GM23338 (cell line): Measurements from ENCODE around the gene PDE10A. TPM values are rescaled to one million over a fixed set of nuclear protein-coding genes. Genes with fewer than 3 reads are reported as not detected.
A peak's percentile ranks its signal among the peaks of the same experiment; 100 is the strongest.

Experiments used
- ATAC-seq: fragments of 200-7000 bp; cut with Tn5 transposase; 3 replicates; pipeline ENCODE4 v1.9.1; 2020
- DNase-seq: peaks from one replicate; pipeline ENCODE4 v3.0.0-alpha.2; 2015; ENCODE audit warnings: low spot score
- H2AFZ ChIP-seq: fragments of 200-600 bp; sonication (generic); 2 replicates; pipeline ENCODE4 v1.8.0; 2016; ENCODE audit warnings: antibody characterized with exemption, mild to moderate bottlenecking, moderate library complexity
- H3F3A ChIP-seq: fragments of 200-600 bp; sonication (generic); replicated peaks from 2 replicates; pipeline ENCODE4 v1.8.0; 2017; ENCODE audit warnings: antibody characterized with exemption, mixed run types, low read depth
- H3K27ac ChIP-seq: fragments of 200-600 bp; sonication (generic); 2 replicates; pipeline ENCODE4 v1.6.1; 2016; ENCODE audit warnings: low read depth
- H3K27me3 ChIP-seq: fragments of 200-600 bp; sonication (generic); 2 replicates; pipeline ENCODE4 v1.8.0; 2016; ENCODE audit warnings: mild to moderate bottlenecking, mixed run types, moderate library complexity; ENCODE audit not compliant: insufficient read depth
- H3K36me3 ChIP-seq: fragments of 200-600 bp; sonication (generic); 2 replicates; pipeline ENCODE4 v1.8.0; 2016; ENCODE audit warnings: mild to moderate bottlenecking; ENCODE audit not compliant: insufficient read depth
- H3K4me1 ChIP-seq: fragments of 200-600 bp; sonication (generic); 2 replicates; pipeline ENCODE4 v1.8.0; 2016; ENCODE audit warnings: mild to moderate bottlenecking, moderate library complexity; ENCODE audit not compliant: insufficient read depth
- H3K4me2 ChIP-seq: fragments of 200-600 bp; sonication (generic); 2 replicates; pipeline ENCODE4 v1.7.1; 2017; ENCODE audit warnings: mixed run types
- H3K4me3 ChIP-seq: fragments of 200-600 bp; sonication (generic); 2 replicates; pipeline ENCODE4 v1.6.1; 2016; ENCODE audit warnings: mixed run types
- H3K79me2 ChIP-seq: fragments of 200-600 bp; sonication (generic); replicated peaks from 2 replicates; pipeline ENCODE4 v1.8.0; 2017; ENCODE audit warnings: mild to moderate bottlenecking; ENCODE audit not compliant: insufficient read depth
- H3K9me2 ChIP-seq: fragments of 200-600 bp; sonication (generic); 2 replicates; pipeline ENCODE4 v1.8.0; 2017; ENCODE audit not compliant: insufficient read depth
- H4K20me1 ChIP-seq: fragments of 200-600 bp; sonication (generic); replicated peaks from 2 replicates; pipeline ENCODE4 v1.8.0; 2017; ENCODE audit warnings: mild to moderate bottlenecking; ENCODE audit not compliant: insufficient read depth
- H3K27ac Mint-ChIP-seq: 2 replicates; pipeline ENCODE4 v1.8.0; 2020; ENCODE audit warnings: inconsistent platforms, mild to moderate bottlenecking, moderate library complexity, mixed read lengths
- H3K27me3 Mint-ChIP-seq: 3 replicates; pipeline ENCODE4 v1.8.0; 2022; ENCODE audit warnings: low read depth, mild to moderate bottlenecking, moderate library complexity, mixed read lengths, inconsistent platforms; ENCODE audit not compliant: insufficient read depth, poor library complexity
- H3K36me3 Mint-ChIP-seq: 3 replicates; pipeline ENCODE4 v1.8.0; 2021; ENCODE audit warnings: low read depth, mild to moderate bottlenecking, inconsistent platforms, moderate library complexity, mixed read lengths
- H3K4me1 Mint-ChIP-seq: 3 replicates; pipeline ENCODE4 v1.8.0; 2020; ENCODE audit warnings: mild to moderate bottlenecking, inconsistent platforms, mixed read lengths
- H3K4me3 Mint-ChIP-seq: 3 replicates; pipeline ENCODE4 v1.8.0; 2021; ENCODE audit warnings: moderate library complexity, mild to moderate bottlenecking, inconsistent platforms, mixed read lengths
- H3K9me3 Mint-ChIP-seq: 3 replicates; pipeline ENCODE4 v1.8.0; 2020; ENCODE audit warnings: moderate library complexity, mild to moderate bottlenecking, inconsistent platforms, mixed read lengths
- CREB1 ChIP-seq: fragments of 250-450 bp; sonication (Bioruptor Pico); IDR thresholded peaks from 2 replicates; pipeline ENCODE4 v1.5.0; 2020; ENCODE audit warnings: low read depth, mild to moderate bottlenecking, moderate library complexity
- CTCF ChIP-seq, 2 experiments: fragments of 200-600 bp in 1 of 2; sonication (generic) in 1 of 2; conservative IDR thresholded peaks; 2 replicates each; pipeline versions ENCODE4 v1.5.1 to v1.6.1; 2016 to 2017; ENCODE audit warnings: antibody characterized with exemption in 2 of 2, low read depth in 2 of 2, mild to moderate bottlenecking in 2 of 2, moderate library complexity in 1 of 2
- ETS1 ChIP-seq: IDR thresholded peaks from 2 replicates; pipeline ENCODE4 v1.6.1; 2016; ENCODE audit warnings: antibody characterized with exemption
- EZH2 ChIP-seq: fragments of 200-600 bp; sonication (generic); IDR thresholded peaks from one replicate; pipeline ENCODE4 v1.8.0; 2017; ENCODE audit warnings: antibody characterized with exemption, mild to moderate bottlenecking, low read depth; ENCODE audit not compliant: unreplicated experiment
- EZH2phosphoT487 ChIP-seq: fragments of 200-600 bp; sonication (generic); IDR thresholded peaks from one replicate; pipeline ENCODE4 v1.8.1; 2018; ENCODE audit warnings: antibody characterized with exemption; ENCODE audit not compliant: unreplicated experiment
- JUNB ChIP-seq: IDR thresholded peaks from one replicate; pipeline ENCODE4 v1.6.1; 2016; ENCODE audit warnings: antibody characterized with exemption; ENCODE audit not compliant: unreplicated experiment
- NANOG ChIP-seq: IDR thresholded peaks from 2 replicates; pipeline ENCODE4 v1.6.1; 2016; ENCODE audit warnings: antibody characterized with exemption, borderline replicate concordance
- POLR2AphosphoS5 ChIP-seq: IDR thresholded peaks from 2 replicates; pipeline ENCODE4 v1.6.1; 2016; ENCODE audit warnings: antibody characterized with exemption, low read depth
- REST ChIP-seq: IDR thresholded peaks from one replicate; pipeline ENCODE4 v1.6.1; 2018; ENCODE audit warnings: antibody characterized with exemption; ENCODE audit not compliant: unreplicated experiment
- STAT1 ChIP-seq: IDR thresholded peaks from one replicate; pipeline ENCODE4 v1.6.1; 2016; ENCODE audit warnings: antibody characterized with exemption; ENCODE audit not compliant: unreplicated experiment
- ZNF114 ChIP-seq: fragments of 250-450 bp; sonication (Bioruptor Pico); IDR thresholded peaks from 2 replicates; pipeline ENCODE4 v1.5.0; 2020; ENCODE audit warnings: mild to moderate bottlenecking, moderate library complexity
- ZNF331 ChIP-seq: fragments of 250-450 bp; sonication (Bioruptor Pico); IDR thresholded peaks from 2 replicates; pipeline ENCODE4 v1.5.0; 2020; ENCODE audit warnings: low read depth, mild to moderate bottlenecking, moderate library complexity
- ZNF462 ChIP-seq: fragments of 250-450 bp; sonication (Bioruptor Pico); IDR thresholded peaks from 2 replicates; pipeline ENCODE4 v1.5.0; 2020; ENCODE audit warnings: mild to moderate bottlenecking, moderate library complexity
- polyA plus RNA-seq: library from polyadenylated mRNA; unstranded; fragments of >200 nt; fragmentation: Nextera tagmentation; extraction: Ambion mirVana; gene quantifications from 2 replicates; pipeline ENCODE4 v1.2.1, GENCODE V29; 2016
- total RNA-seq: library from RNA; depleted of rRNA; stranded (reverse); fragments of >200 nt; shearing (Covaris generic); gene quantifications from 2 replicates; pipeline ENCODE4 v1.2.3, GENCODE V29; 2014

PDE10A gene
- total and polyA plus RNA-seq, 2 experiments from 2014 or later: 0.50 to 3.9 TPM

- TF ChIP-seq CREB1: no peak
- TF ChIP-seq EZH2phosphoT487: no peak
- no peak for TF ChIP-seq STAT1
Measured at GRCh38 chr6:165552248-165552736, 110.7 kb downstream of the PDE10A start (continued).

- no peaks in the 10 kb centered on the region for H3K9me3 Mint-ChIP-seq
- no peak overlapping the region for H3K4me3 Mint-ChIP-seq
- Histone ChIP-seq H3K4me3 (no peak overlapping the region), H4K20me1 (no peaks in the 10 kb centered on the region), H3K36me3 (no peaks in the 10 kb centered on the region), H3K4me1 (peaks cover 24% of the 10 kb centered on the region), H3K79me2 (no peaks in the 10 kb centered on the region), H3K9me2 (no peaks in the 10 kb centered on the region), H2AFZ (no peak overlapping the region), H3F3A (no peaks in the 10 kb centered on the region), H3K27ac (no peak overlapping the region), H3K4me2 (no peak overlapping the region), H3K27me3 (no peaks in the 10 kb centered on the region)
- H3K27me3 Mint-ChIP-seq: no peaks in the 10 kb centered on the region
- no peak for DNase-seq
- TF ChIP-seq REST: no peak
- no peak for TF ChIP-seq CTCF (conservative IDR thresholded peaks at IDR 0.05; ENCODE audit: low read depth in 2 of 2)
- TF ChIP-seq JUNB: no peak
- TF ChIP-seq ETS1: no peak
- TF ChIP-seq EZH2phosphoT487: no peak
- no peak for TF ChIP-seq ZNF114 (CRISPR knock-in tag)
- no peak for TF ChIP-seq NANOG
- TF ChIP-seq ZNF331 (CRISPR knock-in tag): no peak
- no peak for TF ChIP-seq STAT1
- TF ChIP-seq EZH2: no peak
- TF ChIP-seq POLR2AphosphoS5: no peak
- TF ChIP-seq CREB1: no peak
- no peak for TF ChIP-seq ZNF462 (CRISPR knock-in tag)
- ATAC-seq: peak; percentile 52
- H3K36me3 Mint-ChIP-seq: no peaks in the 10 kb centered on the region
- peaks cover 24% of the 10 kb centered on the region for H3K4me1 Mint-ChIP-seq
- H3K27ac Mint-ChIP-seq: no peak overlapping the region
Measured at GRCh38 chr6:165551828-165552227, 111.2 kb downstream of the PDE10A start.
